NCI-H748 (cell line): ENCODE results near the gene PAPPA2.
A peak's percentile ranks its signal among the peaks of the same experiment; 100 is the strongest.
"Not testable (repeated sequence)": the region's sequence is repeated elsewhere in the genome, so short reads cannot be mapped to it uniquely, and the experiment has no call there.

Experiments
- DNase-seq: peaks from one replicate; lab custom pipeline; 2025; ENCODE audit not compliant: unreplicated experiment; lab: John Stamatoyannopoulos, UW

PAPPA2 gene

DNA sequence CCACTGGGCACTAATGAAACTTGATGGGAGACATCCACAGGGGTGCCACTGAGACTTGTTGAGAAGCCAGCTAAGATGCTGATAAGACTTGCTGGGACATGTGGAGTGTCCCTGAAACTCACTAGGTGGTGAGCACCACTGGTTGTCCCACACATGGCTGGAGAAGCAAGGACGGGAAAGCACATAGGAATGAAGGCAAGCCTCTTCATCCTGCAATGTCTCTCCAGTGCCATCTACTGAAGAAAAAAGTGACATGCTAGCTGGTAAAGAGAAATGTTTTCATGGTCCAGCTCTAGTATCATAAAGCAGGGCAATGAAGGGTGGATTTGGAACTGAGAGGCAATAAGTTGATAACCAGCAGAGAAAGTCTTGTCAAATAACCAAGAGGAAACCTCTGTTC, 283.0 kb downstream of the PAPPA2 start:
- no peak for DNase-seq

GRCh38 chr1:176752505-176752904, 289.5 kb downstream of the PAPPA2 start:
- peak; percentile 1 for DNase-seq

DNA sequence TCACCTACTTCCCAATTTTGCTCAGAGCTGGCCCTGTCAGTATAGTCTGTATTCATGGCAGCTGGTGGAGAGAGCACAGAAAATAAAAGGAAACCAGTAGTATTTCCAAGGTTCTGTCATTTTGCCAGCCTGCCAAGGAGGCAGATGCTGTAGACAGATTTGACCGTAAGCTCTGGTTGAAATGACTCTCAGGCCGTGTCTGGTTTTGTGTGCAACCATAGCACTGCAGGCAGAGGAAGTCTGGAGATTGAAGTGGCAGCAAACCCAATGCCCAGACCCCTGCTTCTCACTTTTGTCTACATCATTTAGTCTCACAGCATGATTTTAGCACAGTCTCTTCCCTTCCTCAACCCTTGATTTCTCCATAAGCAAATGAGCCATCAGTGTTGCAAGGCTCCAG, 291.7 kb downstream of the PAPPA2 start:
- DNase-seq: no peak

DNA sequence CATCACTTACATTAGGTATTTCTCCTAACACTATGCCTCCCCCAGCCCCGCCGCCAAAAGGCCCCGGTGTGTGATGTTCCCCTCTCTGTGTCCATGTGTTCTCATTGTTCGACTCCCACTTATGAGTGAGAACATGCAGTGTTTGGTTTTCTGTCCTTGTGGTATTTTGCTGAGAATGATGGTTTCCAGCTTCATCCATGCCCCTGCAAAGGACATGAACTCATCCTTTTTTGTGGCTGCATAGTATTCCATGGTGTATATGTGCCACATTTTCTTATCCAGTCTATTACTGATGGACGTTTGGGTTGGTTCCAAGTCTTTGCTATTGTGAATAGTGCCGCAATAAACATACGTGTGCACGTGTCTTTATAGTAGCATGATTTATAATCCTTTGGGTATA, 293.8 kb downstream of the PAPPA2 start:
- not testable (repeated sequence) for DNase-seq

- DNase-seq: no peak
Measured at GRCh38 chr1:176765608-176766007, 302.6 kb downstream of the PAPPA2 start.

DNA sequence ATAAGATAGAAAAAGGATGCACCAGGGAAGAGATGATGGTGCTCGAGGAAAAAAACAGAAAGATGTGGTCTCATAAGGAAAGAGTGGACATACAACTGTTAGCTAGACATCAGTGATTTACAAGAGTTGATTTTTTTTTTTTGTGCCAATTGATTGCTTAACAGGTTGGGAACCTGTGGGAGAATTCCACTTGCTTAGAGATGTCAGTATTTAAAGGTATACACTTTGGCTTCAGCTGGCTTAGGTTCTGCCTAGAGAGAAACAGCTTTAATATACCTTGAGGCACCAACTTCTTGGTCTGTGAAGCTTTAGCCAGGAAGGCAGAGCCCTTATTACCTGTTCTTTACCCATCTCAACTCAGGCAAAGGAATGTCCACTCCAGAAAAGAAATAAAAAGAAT, 303.8 kb downstream of the PAPPA2 start:
- DNase-seq: no peak

- DNase-seq: no peak
Measured at GRCh38 chr1:176767714-176768136, 304.8 kb downstream of the PAPPA2 start.

DNA sequence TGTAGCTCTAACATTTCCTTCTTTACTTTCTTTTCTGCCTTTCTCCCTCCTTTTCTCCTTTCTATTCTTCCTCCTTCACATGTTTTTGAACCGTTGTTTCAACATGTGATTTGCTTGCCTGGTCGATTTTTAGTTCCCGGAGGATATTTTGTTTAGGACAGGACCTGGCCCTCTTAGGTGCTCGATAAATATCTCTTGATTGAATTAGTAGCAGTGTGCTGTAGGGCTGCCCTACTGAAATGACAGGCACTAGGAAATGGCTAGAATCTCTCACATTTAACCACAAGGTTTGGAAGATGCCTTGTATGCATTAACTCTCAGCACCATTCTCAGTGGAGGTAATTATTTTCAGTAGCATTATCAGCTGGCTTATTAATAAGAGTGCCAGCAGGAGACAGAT, 305.6 kb downstream of the PAPPA2 start:
- DNase-seq: no peak

DNA sequence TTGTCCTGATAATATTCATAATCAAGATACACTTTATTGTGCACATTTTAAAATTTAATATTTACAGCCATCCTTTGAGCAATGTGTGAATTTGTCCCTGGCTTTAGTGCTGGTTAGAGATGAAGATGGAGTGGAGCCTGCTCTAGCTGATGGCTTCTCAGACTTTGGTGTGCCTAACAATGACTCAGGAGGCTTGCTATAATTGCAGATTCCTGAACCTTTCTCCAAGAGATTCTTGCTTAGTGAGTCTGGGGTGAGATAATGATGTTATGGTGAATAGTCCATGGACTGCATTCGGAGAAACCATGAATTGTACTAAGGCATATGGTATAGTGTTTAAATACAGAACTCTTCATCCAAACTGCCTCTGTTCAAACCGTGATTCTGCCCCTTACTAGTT, 307.1 kb downstream of the PAPPA2 start:
- DNase-seq: no peak

DNA sequence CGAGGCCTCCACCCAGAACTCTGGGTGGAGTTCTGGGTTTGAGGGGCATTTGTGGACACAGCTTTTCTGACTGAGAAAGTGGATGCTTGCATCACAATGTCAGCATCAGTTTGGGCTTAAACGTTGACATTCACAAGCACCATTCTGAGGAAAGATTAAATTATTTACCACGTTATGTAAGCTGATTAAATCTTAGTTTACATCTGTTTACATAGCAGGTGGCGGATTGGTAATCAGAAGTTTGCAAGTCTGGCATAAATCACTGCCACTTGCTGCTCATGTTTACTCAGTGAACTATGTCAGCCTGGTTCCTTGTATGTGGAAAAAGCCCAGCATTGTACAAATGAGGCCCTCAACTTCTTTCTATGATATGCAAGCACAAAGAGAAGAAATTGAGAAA, 310.1 kb downstream of the PAPPA2 start:
- DNase-seq: peak; percentile 11

DNA sequence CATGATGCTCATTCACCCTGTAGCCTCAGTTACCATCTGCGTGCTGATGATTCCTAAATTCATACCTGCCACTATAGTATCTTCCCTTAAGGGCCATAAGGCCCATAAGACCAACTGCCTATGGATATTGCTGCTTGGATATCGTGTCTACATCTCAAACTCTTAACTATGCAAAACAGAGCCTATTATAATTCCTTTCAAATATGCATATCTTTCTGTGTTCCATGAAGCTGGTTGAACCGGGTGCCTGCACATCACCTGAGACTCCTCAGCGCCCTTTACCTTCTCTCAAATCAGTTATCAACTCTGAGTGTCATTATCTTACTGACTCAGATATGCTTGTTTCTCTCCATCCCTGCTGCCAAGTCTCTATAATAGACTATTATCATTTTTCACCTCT, 311.2 kb downstream of the PAPPA2 start:
- DNase-seq: no peak

DNA sequence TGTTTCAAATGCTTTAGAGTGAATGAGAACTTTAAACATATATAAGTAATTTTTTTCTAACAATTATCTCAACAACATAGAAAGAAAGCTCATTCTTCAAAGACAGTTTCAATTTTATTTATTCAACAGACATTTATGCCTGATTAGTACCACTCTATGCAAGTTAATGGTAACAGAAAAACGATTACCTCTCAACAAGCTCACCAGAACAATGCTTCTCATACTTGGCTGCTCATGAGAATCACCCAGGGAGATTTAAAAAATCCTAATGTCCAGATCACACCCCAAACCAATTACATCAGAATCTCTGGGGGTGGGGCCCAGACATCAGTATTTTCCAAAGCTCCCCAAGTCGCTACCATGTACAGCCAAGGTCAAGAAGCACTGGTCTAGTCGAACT, 312.4 kb downstream of the PAPPA2 start:
- DNase-seq: no peak

GRCh38 chr1:176775996-176776395, 313.0 kb downstream of the PAPPA2 start:
- no peak for DNase-seq

DNA sequence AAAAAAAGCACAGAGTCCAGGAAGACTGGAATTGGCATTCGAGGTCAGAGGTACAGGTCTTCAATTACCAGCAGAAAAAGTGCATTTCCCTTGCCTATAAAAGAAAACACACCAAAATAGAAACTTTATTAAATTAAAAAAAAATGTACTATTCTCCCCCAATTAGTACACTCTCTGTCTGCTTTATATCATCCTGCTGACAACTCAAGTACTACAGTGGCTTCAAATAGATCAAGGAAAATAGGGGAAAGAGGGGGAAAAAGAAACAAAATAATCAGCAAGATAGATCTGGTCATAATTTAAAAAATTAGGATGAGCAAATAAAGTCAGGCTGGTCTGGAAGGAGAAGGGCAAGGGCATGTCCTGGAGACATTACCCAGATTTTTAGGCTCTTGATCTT, 315.1 kb downstream of the PAPPA2 start:
- DNase-seq: no peak

DNA sequence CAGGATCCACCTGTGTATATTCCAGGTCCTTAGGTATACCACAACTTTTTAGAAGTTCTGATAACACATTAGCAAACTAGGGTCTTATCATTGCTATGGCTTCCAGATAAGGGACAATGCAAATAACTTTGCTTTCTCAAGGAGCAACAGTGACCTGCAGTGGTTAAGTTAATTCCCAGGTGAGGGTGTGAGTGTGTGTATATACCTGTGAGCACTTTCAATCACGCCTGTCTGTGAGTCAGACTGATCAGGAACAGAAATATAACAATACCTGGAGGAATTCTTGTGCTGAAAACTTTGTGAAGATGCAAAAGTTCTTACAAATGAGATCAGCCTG, 317.0 kb downstream of the PAPPA2 start:
- no peak for DNase-seq

GRCh38 chr1:176783309-176783708, 320.3 kb downstream of the PAPPA2 start:
- no peak for DNase-seq

- DNase-seq: no peak
Measured at GRCh38 chr1:176785056-176785455, 322.1 kb downstream of the PAPPA2 start.

DNA sequence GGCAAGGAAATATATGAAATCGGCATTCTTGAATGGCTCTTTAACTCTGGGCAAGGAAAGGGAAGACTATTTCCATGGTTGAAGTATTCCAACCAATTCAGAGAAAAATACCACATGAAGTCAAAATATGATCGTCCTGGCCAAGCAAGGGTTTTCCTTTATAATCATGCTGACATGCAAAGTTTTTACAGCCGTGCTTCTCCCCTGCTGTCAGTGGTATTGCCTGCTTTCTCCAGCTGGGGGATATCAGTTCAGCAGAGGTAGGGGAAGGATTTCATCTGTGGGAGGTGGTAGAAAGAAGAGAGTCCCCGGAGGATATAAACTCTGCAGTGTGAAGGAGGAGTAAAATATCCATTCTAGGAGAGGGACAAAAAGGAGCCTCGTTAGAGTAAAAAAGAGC, 322.8 kb downstream of the PAPPA2 start:
- DNase-seq: no peak

- DNase-seq: no peak
Measured at GRCh38 chr1:176786274-176786673, 323.3 kb downstream of the PAPPA2 start.

DNA sequence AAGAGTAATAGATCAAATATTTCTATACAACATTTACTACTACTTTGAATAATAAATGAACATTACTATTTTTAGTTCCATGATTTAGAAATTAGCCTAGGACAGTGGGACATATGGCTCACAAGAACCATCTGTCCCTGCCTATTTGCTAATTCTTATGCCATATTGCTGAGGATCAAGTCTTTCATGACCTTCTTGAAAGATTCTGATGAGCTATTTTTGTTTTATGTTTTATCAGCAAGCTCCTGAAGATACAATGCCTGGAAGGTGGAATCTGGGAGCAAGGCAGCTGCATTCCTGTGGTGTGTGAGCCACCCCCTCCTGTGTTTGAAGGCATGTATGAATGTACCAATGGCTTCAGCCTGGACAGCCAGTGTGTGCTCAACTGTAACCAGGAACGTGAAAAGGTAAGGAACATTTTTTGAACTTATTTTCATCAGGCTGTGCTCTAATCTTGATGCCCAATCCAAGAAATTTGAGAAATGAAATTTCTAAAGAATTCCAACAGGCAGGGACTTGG, 326.7 kb downstream of the PAPPA2 start:
- no peak for DNase-seq

GRCh38 chr1:176790786-176791185, 327.8 kb downstream of the PAPPA2 start:
- no peak for DNase-seq

DNA sequence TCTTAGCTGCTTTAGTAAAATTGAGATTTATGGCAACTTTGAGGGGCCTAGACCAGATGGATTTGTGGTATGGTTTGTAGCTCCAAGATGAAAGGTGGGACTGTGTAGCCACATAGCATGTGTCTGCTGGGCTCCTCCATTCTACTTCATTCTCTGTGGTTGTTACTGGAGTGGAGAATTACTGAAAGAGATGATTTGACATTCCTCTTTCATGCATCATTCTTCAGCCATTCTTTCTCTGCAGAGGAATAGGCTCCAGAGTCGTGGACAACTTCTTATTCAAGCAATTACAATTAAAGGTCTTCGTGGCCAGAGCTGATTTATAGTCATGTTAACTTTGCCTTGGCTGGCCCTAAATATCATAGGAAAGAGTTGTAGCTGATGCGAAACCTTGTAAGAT, 328.9 kb downstream of the PAPPA2 start:
- no peak for DNase-seq

- DNase-seq: no peak
Measured at GRCh38 chr1:176794897-176795508, 332.0 kb downstream of the PAPPA2 start.
